Tibial nerve (tissue), 4 donors: Measurements from ENCODE around the gene KLK5. TPM values are rescaled to one million over a fixed set of nuclear protein-coding genes. Genes with fewer than 3 reads are reported as not detected.
"Not testable (repeated sequence)": the region's sequence is repeated elsewhere in the genome, so short reads cannot be mapped to it uniquely, and the experiment has no call there.

Experiments
- DNase-seq, 2 donors: peaks; one replicate each; pipeline ENCODE4 v3.0.0-alpha.2; 2019; ENCODE audit warnings: low spot score in 2 of 2
- H3K27ac ChIP-seq, 4 donors: fragments of 200-600 bp; sonication (generic) in 3 of 4; one replicate each; pipeline ENCODE4 v1.5.1; 2017 to 2019; ENCODE audit warnings: mild to moderate bottlenecking in 1 of 4
- H3K27me3 ChIP-seq, 2 donors: fragments of 200-600 bp; sonication (generic) in 1 of 2; one replicate each; pipeline versions ENCODE4 v1.5.1 to v1.6.0; 2017 to 2019
- H3K36me3 ChIP-seq, 3 donors: fragments of 200-600 bp; sonication (generic); one replicate each; pipeline ENCODE4 v1.5.1; 2018 to 2019
- H3K4me1 ChIP-seq, 4 donors: fragments of 200-600 bp; sonication (generic) in 3 of 4; one replicate each; pipeline ENCODE4 v1.5.1; 2017 to 2019
- H3K4me3 ChIP-seq, 4 donors: fragments of 200-600 bp; sonication (generic) in 3 of 4; one replicate each; pipeline ENCODE4 v1.5.1; 2017 to 2019; ENCODE audit warnings: mild to moderate bottlenecking in 1 of 4, moderate library complexity in 1 of 4
- H3K9me3 ChIP-seq, 4 donors: fragments of 200-600 bp; sonication (generic) in 3 of 4; one replicate each; pipeline ENCODE4 v1.5.1; 2017 to 2019
- CTCF ChIP-seq, 5 experiments: fragments of 200-600 bp in 3 of 5; fragments of 450-650 bp in 2 of 5; sonication (generic) in 3 of 5; IDR thresholded peaks; one replicate each; pipeline ENCODE4 v1.5.1; 2016 to 2019; ENCODE audit warnings: antibody characterized with exemption in 5 of 5, mild to moderate bottlenecking in 3 of 5, moderate library complexity in 2 of 5
- EP300 ChIP-seq, 2 donors: sonication (generic); formaldehyde crosslinking; IDR thresholded peaks; one replicate each; pipeline ENCODE4 v1.6.1; 2017; ENCODE audit warnings: antibody characterized with exemption in 2 of 2, mild to moderate bottlenecking in 1 of 2
- POLR2A ChIP-seq, 2 donors: fragments of 450-650 bp; IDR thresholded peaks; one replicate each; pipeline ENCODE4 v1.6.1; 2017; ENCODE audit warnings: antibody characterized with exemption in 2 of 2, mild to moderate bottlenecking in 2 of 2, moderate library complexity in 2 of 2
- WGBS, 2 donors: methylation state at CpG; one replicate each; pipeline ENCODE4 v1.1.5; 2018; 5-methylcytosine and 5-hydroxymethylcytosine counted together
- total RNA-seq, 4 donors: library from RNA; depleted of rRNA; stranded (reverse); fragments of >200 nt; gene quantifications; one replicate each; pipeline ENCODE4 v1.1.0, GENCODE V29; 2016

The KLK5 gene
- total RNA-seq, 4 donors from 2014 or later: not detected

GRCh38 chr19:50898018-50898417, 54.8 kb downstream of the KLK5 start:
- TF ChIP-seq POLR2A (IDR thresholded peaks at IDR 0.05) (no peak), EP300 (IDR thresholded peaks at IDR 0.05) (no peak), CTCF (IDR thresholded peaks at IDR 0.05) (no peak)
- no peak for DNase-seq
- Histone ChIP-seq H3K27me3 (no peaks in the 10 kb centered on the region), H3K27ac (no peak overlapping the region), H3K4me1 (no peaks in the 10 kb centered on the region), H3K36me3 (no peaks in the 10 kb centered on the region), H3K4me3 (no peak overlapping the region), H3K9me3 (no peaks in the 10 kb centered on the region)
- WGBS, 2 donors: 80 to 82% methylated on average over 4 of the region's 4 CpGs

GRCh38 chr19:50897612-50898011, 55.2 kb downstream of the KLK5 start:
- Histone ChIP-seq H3K4me3 (no peak overlapping the region), H3K9me3 (no peaks in the 10 kb centered on the region), H3K4me1 (no peaks in the 10 kb centered on the region), H3K27ac (no peak overlapping the region), H3K27me3 (no peaks in the 10 kb centered on the region), H3K36me3 (no peaks in the 10 kb centered on the region)
- TF ChIP-seq POLR2A (IDR thresholded peaks at IDR 0.05) (no peak), CTCF (IDR thresholded peaks at IDR 0.05) (no peak), EP300 (IDR thresholded peaks at IDR 0.05) (no peak)
- DNase-seq: no peak
- WGBS, 2 donors: 67 to 85% methylated on average over 3 of the region's 3 CpGs

- Histone ChIP-seq H3K27ac (no peak overlapping the region), H3K4me1 (no peaks in the 10 kb centered on the region), H3K27me3 (no peaks in the 10 kb centered on the region), H3K4me3 (no peak overlapping the region), H3K36me3 (no peaks in the 10 kb centered on the region), H3K9me3 (no peaks in the 10 kb centered on the region)
- DNase-seq: no peak
- TF ChIP-seq POLR2A (IDR thresholded peaks at IDR 0.05) (no peak), EP300 (IDR thresholded peaks at IDR 0.05) (no peak), CTCF (IDR thresholded peaks at IDR 0.05) (no peak)
- 50 to 83% methylated on average over 3 of the region's 3 CpGs for WGBS, 2 donors
These were observed 55.6 kb downstream of the KLK5 start for GRCh38 chr19:50897191-50897607.

- H3K27me3 ChIP-seq: no peaks in the 10 kb centered on the region
- H3K9me3 ChIP-seq: no peaks in the 10 kb centered on the region
- no peak overlapping the region for H3K4me3 ChIP-seq
- no peaks in the 10 kb centered on the region for H3K36me3 ChIP-seq
- H3K4me1 ChIP-seq: no peaks in the 10 kb centered on the region
- no peak for TF ChIP-seq POLR2A (IDR thresholded peaks at IDR 0.05)
- TF ChIP-seq EP300 (IDR thresholded peaks at IDR 0.05): no peak
- no peak for TF ChIP-seq CTCF (IDR thresholded peaks at IDR 0.05)
- H3K27ac ChIP-seq: no peak overlapping the region
- 68 to 71% methylated on average over 6 of the region's 6 CpGs for WGBS, 2 donors
- DNase-seq: no peak
These were observed 56.1 kb downstream of the KLK5 start for GRCh38 chr19:50896591-50897190.

- H3K27me3 ChIP-seq, H3K27ac ChIP-seq, H3K4me3 ChIP-seq, H3K9me3 ChIP-seq, H3K36me3 ChIP-seq, DNase-seq, H3K4me1 ChIP-seq: not testable (repeated sequence)
- WGBS, 2 donors: 84 to 89% methylated on average over 9 of the region's 9 CpGs
These were observed 56.7 kb downstream of the KLK5 start for GRCh38 chr19:50896089-50896590.
